Tongue (tissue), 2 donors: ENCODE data around the gene CYP19A1. TPM values are rescaled to one million over a fixed set of nuclear protein-coding genes. Genes with fewer than 3 reads are reported as not detected.

Experiments
- DNase-seq: peaks from one replicate; pipeline ENCODE4 v3.0.0-alpha.2; 2015
- total RNA-seq: library from RNA; depleted of rRNA; stranded (reverse); fragments of >200 nt; gene quantifications from one replicate; pipeline ENCODE4 v1.2.3, GENCODE V29; 2014

The CYP19A1 gene
- total RNA-seq, 1 donor from 2014 or later: 3.0 TPM

- DNase-seq: no peak
Measured at GRCh38 chr15:51255533-51255932, 82.9 kb downstream of the CYP19A1 start.

GRCh38 chr15:51253366-51253765, 85.0 kb downstream of the CYP19A1 start:
- DNase-seq: no peak

- no peak for DNase-seq
Measured at GRCh38 chr15:51252671-51253070, 85.7 kb downstream of the CYP19A1 start.

GRCh38 chr15:51251556-51251955, 86.8 kb downstream of the CYP19A1 start:
- DNase-seq: no peak

- DNase-seq: no peak
Measured at GRCh38 chr15:51250217-51251011, 88.0 kb downstream of the CYP19A1 start.

GRCh38 chr15:51245628-51246027, 92.8 kb downstream of the CYP19A1 start:
- no peak for DNase-seq

GRCh38 chr15:51244423-51244869, 94.0 kb downstream of the CYP19A1 start:
- DNase-seq: no peak

GRCh38 chr15:51243774-51244173, 94.6 kb downstream of the CYP19A1 start:
- no peak for DNase-seq

- DNase-seq: no peak
Measured at GRCh38 chr15:51240066-51240465, 98.3 kb downstream of the CYP19A1 start.

- DNase-seq: no peak
Measured at GRCh38 chr15:51237816-51238215, 100.6 kb downstream of the CYP19A1 start.

GRCh38 chr15:51234176-51234927, 104.0 kb downstream of the CYP19A1 start:
- no peak for DNase-seq

- no peak for DNase-seq
Measured at GRCh38 chr15:51232581-51232980, 105.8 kb downstream of the CYP19A1 start.

GRCh38 chr15:51229907-51230330, 108.5 kb downstream of the CYP19A1 start:
- peak; percentile 54 for DNase-seq

- DNase-seq: no peak
Measured at GRCh38 chr15:51227940-51228732, 110.3 kb downstream of the CYP19A1 start.

- DNase-seq: no peak
Measured at GRCh38 chr15:51226576-51227210, 111.7 kb downstream of the CYP19A1 start.

- no peak for DNase-seq
Measured at GRCh38 chr15:51224428-51224827, 114.0 kb downstream of the CYP19A1 start.

GRCh38 chr15:51223771-51224229, 114.6 kb downstream of the CYP19A1 start:
- DNase-seq: no peak

GRCh38 chr15:51218299-51218938, 120.0 kb downstream of the CYP19A1 start:
- peak; percentile 41 for DNase-seq

- DNase-seq: no peak
Measured at GRCh38 chr15:51212909-51213308, 125.5 kb downstream of the CYP19A1 start.

- no peak for DNase-seq
Measured at GRCh38 chr15:51212239-51212638, 126.2 kb downstream of the CYP19A1 start.
